Breast epithelium (tissue), 3 donors: ENCODE data around the gene SLC1A7.

Experiments
- POLR2A ChIP-seq: fragments of 450-650 bp; IDR thresholded peaks from one replicate; pipeline ENCODE4 v1.6.1; 2016; ENCODE audit warnings: antibody characterized with exemption, mild to moderate bottlenecking, moderate library complexity
- POLR2AphosphoS5 ChIP-seq, 3 donors: sonication (generic); formaldehyde crosslinking; IDR thresholded peaks; one replicate each; pipeline ENCODE4 v1.6.1; 2017; ENCODE audit warnings: antibody characterized with exemption in 3 of 3
- TF ChIP-seq, protein P1 (sequence below), 3 donors: fragments of 450-650 bp; IDR thresholded peaks; one replicate each; pipeline ENCODE4 v1.5.1; 2016 to 2017; ENCODE audit warnings: antibody characterized with exemption in 3 of 3, mild to moderate bottlenecking in 3 of 3, moderate library complexity in 3 of 3

DNA sequence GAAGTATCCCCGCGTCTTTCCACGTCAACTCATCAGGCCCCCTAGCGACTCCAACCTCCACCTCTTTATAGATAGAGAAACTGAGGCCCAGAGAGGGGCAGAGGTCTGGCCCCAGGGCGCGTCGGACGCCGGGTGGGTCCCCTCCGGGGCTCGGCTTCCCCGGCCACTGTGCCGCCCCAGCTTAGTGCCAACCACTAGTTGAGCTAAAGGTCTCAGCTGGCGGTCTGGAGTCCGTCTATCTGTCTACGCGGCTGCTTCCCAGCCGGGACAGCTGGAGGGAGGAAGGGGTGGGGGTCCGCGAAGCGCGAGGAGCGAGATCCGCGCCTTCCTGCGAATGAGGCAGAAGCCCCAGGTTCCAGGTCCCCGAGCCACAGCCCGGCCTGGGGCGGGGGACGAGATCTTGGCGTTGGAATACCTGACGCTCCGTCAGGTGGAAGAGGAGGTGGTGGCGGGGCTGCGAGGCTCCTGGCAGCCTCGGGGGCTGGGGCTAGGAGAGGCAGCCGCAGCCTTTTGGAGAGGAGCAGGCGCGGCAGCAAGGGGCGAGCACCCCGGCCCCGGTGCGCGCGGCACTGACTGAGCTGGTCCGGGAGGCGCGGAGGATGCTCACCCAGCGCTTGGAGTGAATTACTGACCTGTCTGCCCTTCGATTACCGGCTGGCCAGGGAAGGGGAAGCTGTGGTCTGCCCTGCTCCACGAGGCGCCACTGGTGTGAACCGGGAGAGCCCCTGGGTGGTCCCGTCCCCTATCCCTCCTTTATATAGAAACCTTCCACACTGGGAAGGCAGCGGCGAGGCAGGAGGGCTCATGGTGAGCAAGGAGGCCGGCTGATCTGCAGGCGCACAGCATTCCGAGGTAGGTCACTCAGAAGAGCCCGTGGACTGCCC lies 79.5 kb downstream of the SLC1A7 start:
- TF ChIP-seq, protein P1, sequence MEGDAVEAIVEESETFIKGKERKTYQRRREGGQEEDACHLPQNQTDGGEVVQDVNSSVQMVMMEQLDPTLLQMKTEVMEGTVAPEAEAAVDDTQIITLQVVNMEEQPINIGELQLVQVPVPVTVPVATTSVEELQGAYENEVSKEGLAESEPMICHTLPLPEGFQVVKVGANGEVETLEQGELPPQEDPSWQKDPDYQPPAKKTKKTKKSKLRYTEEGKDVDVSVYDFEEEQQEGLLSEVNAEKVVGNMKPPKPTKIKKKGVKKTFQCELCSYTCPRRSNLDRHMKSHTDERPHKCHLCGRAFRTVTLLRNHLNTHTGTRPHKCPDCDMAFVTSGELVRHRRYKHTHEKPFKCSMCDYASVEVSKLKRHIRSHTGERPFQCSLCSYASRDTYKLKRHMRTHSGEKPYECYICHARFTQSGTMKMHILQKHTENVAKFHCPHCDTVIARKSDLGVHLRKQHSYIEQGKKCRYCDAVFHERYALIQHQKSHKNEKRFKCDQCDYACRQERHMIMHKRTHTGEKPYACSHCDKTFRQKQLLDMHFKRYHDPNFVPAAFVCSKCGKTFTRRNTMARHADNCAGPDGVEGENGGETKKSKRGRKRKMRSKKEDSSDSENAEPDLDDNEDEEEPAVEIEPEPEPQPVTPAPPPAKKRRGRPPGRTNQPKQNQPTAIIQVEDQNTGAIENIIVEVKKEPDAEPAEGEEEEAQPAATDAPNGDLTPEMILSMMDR (IDR thresholded peaks at IDR 0.05) = no peak
- TF ChIP-seq POLR2AphosphoS5 (IDR thresholded peaks at IDR 0.05) = no peak
- TF ChIP-seq POLR2A = no peak
